Body of pancreas (tissue), 4 donors: ENCODE results near the gene GTF2IRD1. TPM values are rescaled to one million over a fixed set of nuclear protein-coding genes. Genes with fewer than 3 reads are reported as not detected.

Experiments
- ATAC-seq: fragments of 150-250 bp; one replicate; pipeline ENCODE4 v1.9.1; 2016
- DNase-seq, 4 donors: peaks; one replicate each; pipeline ENCODE4 v3.0.0-alpha.2; 2019
- H3K27ac ChIP-seq, 4 donors: fragments of 200-600 bp; sonication (generic); 1 replicate in 3 of 4; 2 replicates in 1 of 4; pipeline versions ENCODE4 v1.5.1 to v1.6.1; 2016 to 2019; ENCODE audit warnings: mild to moderate bottlenecking in 1 of 4, mixed read lengths in 1 of 4, moderate library complexity in 1 of 4
- H3K27me3 ChIP-seq, 2 donors: fragments of 200-600 bp; sonication (generic); one replicate each; pipeline ENCODE4 v1.6.0; 2016; ENCODE audit warnings: mild to moderate bottlenecking in 1 of 2
- H3K36me3 ChIP-seq, 2 donors: fragments of 200-600 bp; sonication (generic); replicated peaks in 1 of 2; 2 replicates each; pipeline ENCODE4 v1.5.1; 2016; ENCODE audit warnings: low read depth in 2 of 2; ENCODE audit not compliant: insufficient read depth in 1 of 2
- H3K4me1 ChIP-seq: fragments of 200-600 bp; sonication (generic); one replicate; pipeline ENCODE4 v1.6.0; 2016
- H3K4me3 ChIP-seq, 2 donors: fragments of 200-600 bp; sonication (generic); 1 replicate in 1 of 2; 2 replicates in 1 of 2; pipeline ENCODE4 v1.5.1; 2016 to 2019
- H3K9me3 ChIP-seq, 3 donors: fragments of 200-600 bp; sonication (generic); 1 replicate in 2 of 3; 2 replicates in 1 of 3; pipeline ENCODE4 v1.5.1; 2016
- POLR2A ChIP-seq, 3 donors: fragments of 450-650 bp; IDR thresholded peaks; one replicate each; pipeline ENCODE4 v1.6.1; 2016; ENCODE audit warnings: antibody characterized with exemption in 3 of 3, mild to moderate bottlenecking in 2 of 3
- whole genome bisulfite sequencing, 2 donors: methylation state at CpG; one replicate each; pipeline ENCODE4 v1.1.5; 2017; 5-methylcytosine and 5-hydroxymethylcytosine counted together
- intact Hi-C: fragments of 100-400 bp; cut with DNase I; formaldehyde crosslinking; loops from one replicate; pipeline ENCODE4 v1.15.1; 2023
- total RNA-seq, 2 donors: library from RNA; depleted of rRNA; stranded (reverse); fragments of >200 nt; gene quantifications; one replicate each; pipeline ENCODE4 v1.1.0, GENCODE V29; 2016
- TF ChIP-seq, protein P1 (sequence below), 7 experiments: fragments of 450-650 bp in 4 of 7; fragments of 200-600 bp in 3 of 7; sonication (generic) in 3 of 7; IDR thresholded peaks; one replicate each; pipeline ENCODE4 v1.5.1; 2016 to 2019; ENCODE audit warnings: antibody characterized with exemption in 7 of 7

GTF2IRD1 gene
- total RNA-seq, 2 donors from 2014 or later: 9.2 to 11.2 TPM

DNA sequence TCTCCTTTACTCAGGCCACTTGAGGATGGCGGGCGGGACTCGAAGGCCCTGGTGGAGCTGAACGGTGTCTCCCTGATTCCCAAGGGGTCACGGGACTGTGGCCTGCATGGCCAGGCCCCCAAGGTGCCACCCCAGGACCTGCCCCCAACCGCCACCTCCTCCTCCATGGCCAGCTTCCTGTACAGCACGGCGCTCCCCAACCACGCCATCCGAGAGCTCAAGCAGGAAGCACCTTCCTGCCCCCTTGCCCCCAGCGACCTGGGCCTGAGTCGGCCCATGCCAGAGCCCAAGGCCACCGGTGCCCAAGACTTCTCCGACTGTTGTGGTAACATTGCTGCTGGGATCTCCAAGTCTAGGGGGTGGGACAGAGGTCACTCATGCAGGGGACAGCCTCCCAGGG lies 65.7 kb downstream of the GTF2IRD1 start:
- no peaks in the 10 kb centered on the region for H3K4me1 ChIP-seq
- intact Hi-C loops: no loop called here
- 91 to 94% methylated on average over 12 to 13 of the region's 14 CpGs for WGBS, 2 donors

DNA sequence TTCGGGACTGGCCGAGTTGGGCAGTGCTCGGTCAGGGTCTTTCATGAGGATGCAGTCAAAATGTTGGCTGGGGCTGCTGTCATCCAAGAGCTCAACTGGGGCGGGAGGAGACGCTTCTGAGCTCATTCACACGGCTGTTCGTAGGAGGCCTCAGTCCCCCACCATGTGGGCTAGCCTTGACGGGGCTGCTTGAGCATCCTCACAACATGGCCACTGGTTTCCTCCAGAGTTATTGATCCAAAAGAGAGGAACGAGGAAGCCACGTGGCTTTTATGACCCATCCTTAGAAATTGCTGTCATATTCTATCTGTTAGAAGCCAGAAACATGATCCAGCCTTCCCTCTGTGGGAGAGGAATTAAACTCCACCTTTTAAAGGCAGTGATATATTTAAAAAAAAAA lies 68.1 kb downstream of the GTF2IRD1 start:
- no peak for ATAC-seq
- 92 to 96% methylated on average over 10 of the region's 10 CpGs for WGBS, 2 donors
- Histone ChIP-seq H3K4me3 (no peak overlapping the region), H3K9me3 (no peaks in the 10 kb centered on the region), H3K4me1 (peaks cover 10% of the 10 kb centered on the region), H3K27ac (no peak overlapping the region), H3K36me3 (peaks cover 0 to 2% of the 10 kb centered on the region in 2 donors), H3K27me3 (no peaks in the 10 kb centered on the region)
- TF ChIP-seq, protein P1, sequence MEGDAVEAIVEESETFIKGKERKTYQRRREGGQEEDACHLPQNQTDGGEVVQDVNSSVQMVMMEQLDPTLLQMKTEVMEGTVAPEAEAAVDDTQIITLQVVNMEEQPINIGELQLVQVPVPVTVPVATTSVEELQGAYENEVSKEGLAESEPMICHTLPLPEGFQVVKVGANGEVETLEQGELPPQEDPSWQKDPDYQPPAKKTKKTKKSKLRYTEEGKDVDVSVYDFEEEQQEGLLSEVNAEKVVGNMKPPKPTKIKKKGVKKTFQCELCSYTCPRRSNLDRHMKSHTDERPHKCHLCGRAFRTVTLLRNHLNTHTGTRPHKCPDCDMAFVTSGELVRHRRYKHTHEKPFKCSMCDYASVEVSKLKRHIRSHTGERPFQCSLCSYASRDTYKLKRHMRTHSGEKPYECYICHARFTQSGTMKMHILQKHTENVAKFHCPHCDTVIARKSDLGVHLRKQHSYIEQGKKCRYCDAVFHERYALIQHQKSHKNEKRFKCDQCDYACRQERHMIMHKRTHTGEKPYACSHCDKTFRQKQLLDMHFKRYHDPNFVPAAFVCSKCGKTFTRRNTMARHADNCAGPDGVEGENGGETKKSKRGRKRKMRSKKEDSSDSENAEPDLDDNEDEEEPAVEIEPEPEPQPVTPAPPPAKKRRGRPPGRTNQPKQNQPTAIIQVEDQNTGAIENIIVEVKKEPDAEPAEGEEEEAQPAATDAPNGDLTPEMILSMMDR (IDR thresholded peaks at IDR 0.05): no peak
- TF ChIP-seq POLR2A (IDR thresholded peaks at IDR 0.05): no peak
- no peak for DNase-seq
- intact Hi-C loops: no loop called here

More for the DNA sequence above, 65.7 kb downstream of the GTF2IRD1 start:
- TF ChIP-seq, protein P1 (IDR thresholded peaks at IDR 0.05): no peak
- no peak for TF ChIP-seq POLR2A (IDR thresholded peaks at IDR 0.05)
- Histone ChIP-seq H3K27me3 (no peaks in the 10 kb centered on the region), H3K36me3 (peaks cover 0 to 2% of the 10 kb centered on the region in 2 donors), H3K27ac (no peak overlapping the region), H3K4me3 (no peak overlapping the region), H3K9me3 (no peaks in the 10 kb centered on the region)
- ATAC-seq (no peak), DNase-seq (no peak)

DNA sequence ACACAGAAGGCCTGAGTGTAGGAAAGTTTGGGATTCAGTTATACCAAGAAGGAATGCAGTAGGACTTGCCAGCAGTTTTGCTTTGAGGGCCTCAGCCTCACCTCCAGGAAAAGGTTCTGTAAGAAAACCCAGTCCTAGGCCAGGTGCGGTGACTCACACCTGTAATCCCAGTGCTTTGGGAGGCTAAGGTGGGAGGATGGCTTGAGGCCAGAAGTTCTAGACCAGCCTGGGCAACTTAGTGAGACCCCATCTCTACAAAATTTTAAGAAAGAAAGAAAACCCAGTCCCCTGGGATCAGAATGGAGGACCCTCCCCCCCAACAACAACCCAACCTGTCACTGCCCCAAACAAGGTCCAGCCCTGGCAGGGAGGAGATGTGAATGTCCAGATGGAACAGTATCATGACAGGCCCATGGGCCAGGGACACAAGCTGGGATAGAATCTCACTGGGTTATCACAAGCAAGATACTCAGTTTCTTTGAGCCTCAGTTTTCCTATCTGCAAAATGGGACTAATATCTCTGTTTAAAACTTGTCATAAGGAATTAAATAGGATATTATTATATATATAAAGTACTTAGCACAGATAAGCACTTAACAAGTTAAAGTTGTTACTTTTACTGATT lies 68.7 kb downstream of the GTF2IRD1 start:
- Histone ChIP-seq H3K27me3 (no peaks in the 10 kb centered on the region), H3K4me1 (peaks cover 12% of the 10 kb centered on the region), H3K4me3 (no peak overlapping the region), H3K27ac (no peak overlapping the region), H3K9me3 (no peaks in the 10 kb centered on the region), H3K36me3 (peaks cover 0 to 2% of the 10 kb centered on the region in 2 donors)
- 100% methylated on average over 1 of the region's 1 CpG for WGBS, 2 donors
- no peak for DNase-seq
- ATAC-seq: no peak
- intact Hi-C loops: no loop called here
- no peak for TF ChIP-seq POLR2A (IDR thresholded peaks at IDR 0.05)
- TF ChIP-seq, protein P1 (IDR thresholded peaks at IDR 0.05): no peak

DNA sequence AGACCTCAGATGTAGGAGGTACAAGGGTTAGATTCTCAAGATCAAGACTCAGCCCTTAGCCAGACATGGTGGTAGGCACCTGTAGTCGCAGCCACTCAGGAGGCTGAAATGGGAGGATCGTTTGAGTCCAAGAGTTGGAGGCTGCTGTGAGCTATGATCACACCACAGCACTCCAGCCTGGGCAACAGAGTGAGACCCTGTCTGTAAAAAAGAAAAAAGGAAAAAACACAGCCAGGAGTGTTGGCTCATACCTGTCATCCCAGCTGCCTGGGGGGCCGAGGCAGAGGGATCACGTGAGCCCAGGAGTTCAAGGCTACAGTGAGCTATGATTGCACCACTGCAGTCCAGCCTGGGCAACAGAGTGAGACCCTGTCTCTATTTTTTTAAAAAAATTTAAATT lies 69.3 kb downstream of the GTF2IRD1 start:
- intact Hi-C loops: no loop called here
- DNase-seq: no peak
- Histone ChIP-seq H3K9me3 (no peaks in the 10 kb centered on the region), H3K4me3 (no peak overlapping the region), H3K27me3 (no peaks in the 10 kb centered on the region), H3K4me1 (peaks cover 18% of the 10 kb centered on the region), H3K36me3 (peaks cover 0 to 2% of the 10 kb centered on the region in 2 donors), H3K27ac (no peak overlapping the region)
- no peak for ATAC-seq
- TF ChIP-seq, protein P1 (IDR thresholded peaks at IDR 0.05): no peak
- TF ChIP-seq POLR2A (IDR thresholded peaks at IDR 0.05): no peak
- WGBS, 2 donors: 88 to 89% methylated on average over 4 of the region's 4 CpGs

DNA sequence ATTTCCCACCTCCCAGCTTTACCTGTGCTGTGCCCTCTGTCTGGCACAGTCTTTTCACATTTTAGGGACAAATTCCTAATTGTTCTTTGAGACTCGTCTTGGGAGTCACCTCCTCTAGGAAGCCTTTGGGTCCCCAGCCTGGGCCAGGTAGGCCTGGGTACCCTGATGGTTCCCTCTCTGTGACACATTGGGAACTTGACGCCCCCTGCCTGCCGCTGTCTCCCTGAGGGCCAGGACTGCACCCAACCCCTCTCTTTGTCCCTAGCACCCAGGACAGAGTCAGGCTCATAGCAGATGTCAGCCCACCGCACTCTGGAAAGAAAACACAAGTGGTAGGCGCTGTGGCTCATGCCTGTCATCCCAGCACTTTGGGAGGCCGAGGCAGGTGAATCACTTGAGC lies 71.4 kb downstream of the GTF2IRD1 start:
- intact Hi-C loops: no loop called here
- Histone ChIP-seq H3K4me3 (no peak overlapping the region), H3K9me3 (no peaks in the 10 kb centered on the region), H3K4me1 (peaks cover 22% of the 10 kb centered on the region), H3K27me3 (no peaks in the 10 kb centered on the region), H3K36me3 (no peaks in the 10 kb centered on the region), H3K27ac (no peak overlapping the region)
- DNase-seq (no peak), ATAC-seq (no peak)
- no peak for TF ChIP-seq POLR2A (IDR thresholded peaks at IDR 0.05)
- TF ChIP-seq, protein P1 (IDR thresholded peaks at IDR 0.05): no peak
- 90 to 91% methylated on average over 6 of the region's 6 CpGs for WGBS, 2 donors
